ENCODE measurements around the gene HCFC2.

DNA sequence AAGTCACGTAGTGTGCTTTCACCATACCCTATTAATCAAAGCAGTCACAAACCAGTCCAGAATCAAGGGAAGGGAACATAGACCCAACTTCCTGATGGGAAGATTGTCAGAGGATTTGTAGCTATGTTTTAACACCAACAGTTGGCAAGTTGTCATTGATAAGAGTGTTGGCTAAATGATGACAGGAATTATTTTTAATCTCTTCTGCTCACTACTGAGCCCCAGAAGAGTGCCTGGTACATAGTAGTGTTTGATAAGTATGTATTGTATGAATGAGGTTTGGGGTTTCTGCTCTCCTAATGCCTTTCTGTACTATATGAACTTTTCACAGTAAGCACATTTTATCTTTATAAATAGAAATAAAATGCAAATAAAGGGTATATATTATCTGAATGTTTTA, 14.7 kb downstream of the HCFC2 start:
- TF ChIP-seq EZH2phosphoT487 (IDR thresholded peaks at IDR 0.05; ENCODE audit: insufficient read depth, low read depth) = no peak
- TF ChIP-seq EZH2 (IDR thresholded peaks at IDR 0.05; ENCODE audit: insufficient read depth, poor library complexity, severe bottlenecking) = no peak

All from GM23248 (cell line).